ENCODE results near the gene CTDP1.

The CTDP1 gene

DNA sequence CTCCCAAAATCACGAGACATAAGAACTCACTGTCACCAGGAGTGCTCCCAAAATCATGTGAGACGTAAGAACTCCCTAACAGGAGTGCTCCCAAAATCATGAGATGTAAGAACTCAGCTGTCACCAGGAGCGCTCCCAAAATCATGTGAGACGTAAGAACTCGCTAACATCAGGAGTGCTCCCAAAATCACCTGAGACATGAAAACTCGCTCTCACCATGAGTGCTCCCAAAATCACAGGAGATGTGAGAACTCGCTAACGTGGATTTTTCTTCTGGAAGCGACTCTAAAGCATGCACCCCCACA, 53.1 kb downstream of the CTDP1 start:
- Histone ChIP-seq H3K4me2 (ENCODE audit: low read length) (no peak overlapping the region), H2AFZ (ENCODE audit: low read length) (no peak overlapping the region), H3K9ac (ENCODE audit: low read length) (no peak overlapping the region), H4K20me1 (ENCODE audit: insufficient read depth, low read length) (no peaks in the 10 kb centered on the region), H3K36me3 (ENCODE audit: insufficient read depth, low read length) (peaks cover 99% of the 10 kb centered on the region), H3K9me2 (ENCODE audit: low read depth, low read length) (no peaks in the 10 kb centered on the region), H3F3A (ENCODE audit: insufficient read depth, low read length) (no peaks in the 10 kb centered on the region), H3K27ac (ENCODE audit: low read depth, low read length, poor library complexity, severe bottlenecking) (no peak overlapping the region), H3K9me3 (ENCODE audit: low read length) (peaks cover 48% of the 10 kb centered on the region), H3K4me3 (ENCODE audit: low read depth, low read length, poor library complexity, severe bottlenecking) (no peak overlapping the region), H3K79me2 (ENCODE audit: insufficient read depth, low read length) (no peaks in the 10 kb centered on the region), H3K27me3 (ENCODE audit: insufficient read depth, low read length) (no peaks in the 10 kb centered on the region), H3K4me1 (ENCODE audit: insufficient read depth, low read length, severe bottlenecking) (no peaks in the 10 kb centered on the region)
- TF ChIP-seq EZH2 (IDR thresholded peaks at IDR 0.05; ENCODE audit: borderline replicate concordance, low read length) = no peak

DNA sequence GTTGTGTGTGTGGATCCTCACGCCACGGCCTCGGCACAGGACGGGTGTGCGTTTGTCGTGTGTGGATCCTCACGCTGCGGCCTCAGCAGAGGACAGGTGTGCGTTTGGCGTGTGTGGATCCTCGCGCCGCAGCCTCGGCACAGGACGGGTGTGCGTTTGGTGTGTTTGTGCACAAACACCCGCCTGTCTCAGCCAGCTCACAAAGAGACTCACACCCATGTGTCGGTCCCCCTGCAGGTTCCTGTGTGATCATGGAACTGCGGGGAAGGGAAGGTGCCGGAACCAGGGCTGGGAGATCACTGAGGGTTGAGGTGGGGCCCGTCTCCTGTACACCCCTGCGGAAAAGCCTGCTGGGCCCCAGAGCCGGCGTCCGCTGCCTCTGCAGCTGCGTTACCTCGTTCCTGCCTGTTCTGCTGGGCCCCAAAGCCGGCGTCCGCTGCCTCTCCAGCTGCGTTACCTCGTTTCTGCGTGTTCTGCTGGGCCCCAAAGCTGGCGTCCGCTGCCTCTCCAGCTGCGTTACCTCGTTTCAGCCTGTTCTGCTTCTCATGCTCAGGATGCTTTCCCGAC, 53.6 kb downstream of the CTDP1 start:
- H3K79me2 ChIP-seq (ENCODE audit: insufficient read depth, low read length) = no peaks in the 10 kb centered on the region
- H3K4me2 ChIP-seq (ENCODE audit: low read length) = no peak overlapping the region
- no peak overlapping the region for H3K9ac ChIP-seq (ENCODE audit: low read length)
- H3K27me3 ChIP-seq (ENCODE audit: insufficient read depth, low read length) = no peaks in the 10 kb centered on the region
- no peaks in the 10 kb centered on the region for H3K9me2 ChIP-seq (ENCODE audit: low read depth, low read length)
- H2AFZ ChIP-seq (ENCODE audit: low read length) = no peak overlapping the region
- peaks cover 46% of the 10 kb centered on the region for H3K9me3 ChIP-seq (ENCODE audit: low read length)
- H4K20me1 ChIP-seq (ENCODE audit: insufficient read depth, low read length) = no peaks in the 10 kb centered on the region
- no peaks in the 10 kb centered on the region for H3K4me1 ChIP-seq (ENCODE audit: insufficient read depth, low read length, severe bottlenecking)
- no peak overlapping the region for H3K27ac ChIP-seq (ENCODE audit: low read depth, low read length, poor library complexity, severe bottlenecking)
- peaks cover 99% of the 10 kb centered on the region for H3K36me3 ChIP-seq (ENCODE audit: insufficient read depth, low read length)
- no peak overlapping the region for H3K4me3 ChIP-seq (ENCODE audit: low read depth, low read length, poor library complexity, severe bottlenecking)
- no peaks in the 10 kb centered on the region for H3F3A ChIP-seq (ENCODE audit: insufficient read depth, low read length)
- TF ChIP-seq EZH2 (IDR thresholded peaks at IDR 0.05; ENCODE audit: borderline replicate concordance, low read length) = no peak
- TF ChIP-seq, protein P1, sequence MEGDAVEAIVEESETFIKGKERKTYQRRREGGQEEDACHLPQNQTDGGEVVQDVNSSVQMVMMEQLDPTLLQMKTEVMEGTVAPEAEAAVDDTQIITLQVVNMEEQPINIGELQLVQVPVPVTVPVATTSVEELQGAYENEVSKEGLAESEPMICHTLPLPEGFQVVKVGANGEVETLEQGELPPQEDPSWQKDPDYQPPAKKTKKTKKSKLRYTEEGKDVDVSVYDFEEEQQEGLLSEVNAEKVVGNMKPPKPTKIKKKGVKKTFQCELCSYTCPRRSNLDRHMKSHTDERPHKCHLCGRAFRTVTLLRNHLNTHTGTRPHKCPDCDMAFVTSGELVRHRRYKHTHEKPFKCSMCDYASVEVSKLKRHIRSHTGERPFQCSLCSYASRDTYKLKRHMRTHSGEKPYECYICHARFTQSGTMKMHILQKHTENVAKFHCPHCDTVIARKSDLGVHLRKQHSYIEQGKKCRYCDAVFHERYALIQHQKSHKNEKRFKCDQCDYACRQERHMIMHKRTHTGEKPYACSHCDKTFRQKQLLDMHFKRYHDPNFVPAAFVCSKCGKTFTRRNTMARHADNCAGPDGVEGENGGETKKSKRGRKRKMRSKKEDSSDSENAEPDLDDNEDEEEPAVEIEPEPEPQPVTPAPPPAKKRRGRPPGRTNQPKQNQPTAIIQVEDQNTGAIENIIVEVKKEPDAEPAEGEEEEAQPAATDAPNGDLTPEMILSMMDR (IDR thresholded peaks at IDR 0.05; ENCODE audit: low read length) = no peak

GRCh38 chr18:79733986-79734770, 54.6 kb downstream of the CTDP1 start:
- no peak for TF ChIP-seq EZH2 (IDR thresholded peaks at IDR 0.05; ENCODE audit: borderline replicate concordance, low read length)
- TF ChIP-seq, protein P1 (IDR thresholded peaks at IDR 0.05; ENCODE audit: low read length) = no peak
- H4K20me1 ChIP-seq (ENCODE audit: insufficient read depth, low read length) = no peaks in the 10 kb centered on the region
- no peak overlapping the region for H3K27ac ChIP-seq (ENCODE audit: low read depth, low read length, poor library complexity, severe bottlenecking)
- peaks cover 99% of the 10 kb centered on the region for H3K36me3 ChIP-seq (ENCODE audit: insufficient read depth, low read length)
- no peak overlapping the region for H3K4me2 ChIP-seq (ENCODE audit: low read length)
- H3K4me1 ChIP-seq (ENCODE audit: insufficient read depth, low read length, severe bottlenecking) = no peaks in the 10 kb centered on the region
- no peaks in the 10 kb centered on the region for H3F3A ChIP-seq (ENCODE audit: insufficient read depth, low read length)
- H3K4me3 ChIP-seq (ENCODE audit: low read depth, low read length, poor library complexity, severe bottlenecking) = no peak overlapping the region
- H3K9me3 ChIP-seq (ENCODE audit: low read length) = peaks cover 43% of the 10 kb centered on the region
- no peaks in the 10 kb centered on the region for H3K27me3 ChIP-seq (ENCODE audit: insufficient read depth, low read length)
- H3K9me2 ChIP-seq (ENCODE audit: low read depth, low read length) = no peaks in the 10 kb centered on the region
- no peak overlapping the region for H2AFZ ChIP-seq (ENCODE audit: low read length)
- no peak overlapping the region for H3K9ac ChIP-seq (ENCODE audit: low read length)
- no peaks in the 10 kb centered on the region for H3K79me2 ChIP-seq (ENCODE audit: insufficient read depth, low read length)

Data from OCI-LY1 (cell line).